Measurements from ENCODE around the gene ARHGAP8.

The ARHGAP8 gene

DNA sequence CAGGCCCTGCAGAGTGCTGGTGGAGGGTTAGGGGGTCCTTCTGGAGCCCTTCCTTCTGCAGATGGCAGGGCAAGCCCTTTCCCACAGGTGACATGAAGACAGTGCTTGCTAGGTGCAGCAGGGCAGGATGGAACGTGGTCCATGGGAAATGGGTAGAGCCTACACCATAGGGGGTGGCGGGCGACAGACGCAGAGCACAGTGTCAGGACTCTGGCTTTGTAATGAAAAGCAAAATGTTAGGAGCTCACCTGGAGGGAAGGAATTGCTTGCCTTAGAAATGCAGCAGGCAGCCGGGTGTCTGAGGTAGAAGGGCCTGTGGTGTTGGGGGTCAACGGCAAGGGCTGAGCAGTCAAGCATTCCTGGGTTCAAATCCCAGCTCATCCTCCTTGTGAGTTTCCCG is 54.9 kb downstream of the ARHGAP8 start:
- no peak for DNase-seq

DNA sequence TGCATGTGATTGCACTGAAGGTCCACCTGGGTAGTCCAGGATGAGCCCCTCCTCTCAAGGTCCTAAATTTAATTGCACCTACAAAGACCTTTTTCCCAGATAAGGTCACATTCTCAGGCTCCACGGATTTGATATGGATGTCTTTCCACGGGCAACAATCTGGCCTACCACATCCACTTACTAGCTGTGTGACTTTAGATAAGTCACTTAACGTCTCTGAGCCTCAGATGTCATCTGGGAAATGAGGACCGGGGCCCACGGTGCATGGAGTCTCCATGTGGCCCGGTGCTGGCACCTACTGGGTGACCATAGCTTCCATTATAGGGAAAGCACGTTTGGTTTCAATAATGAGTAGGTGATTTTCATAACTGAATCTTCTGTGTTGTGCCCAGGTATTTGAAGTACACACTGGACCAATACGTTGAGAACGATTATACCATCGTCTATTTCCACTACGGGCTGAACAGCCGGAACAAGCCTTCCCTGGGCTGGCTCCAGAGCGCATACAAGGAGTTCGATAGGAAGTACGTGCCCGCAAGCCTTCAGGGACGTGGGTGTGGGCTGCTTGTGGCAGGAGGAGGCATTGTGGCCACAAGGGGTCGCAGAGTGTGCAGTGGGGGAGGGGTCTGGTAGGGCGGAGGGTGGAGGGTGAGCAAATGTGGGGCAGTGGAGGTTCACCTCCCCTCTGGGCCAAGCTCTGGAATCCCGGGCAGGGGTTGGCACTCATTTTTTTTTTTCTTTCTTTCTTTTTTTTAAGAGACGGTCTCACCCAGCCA is 55.7 kb downstream of the ARHGAP8 start:
- no peak for DNase-seq

DNA sequence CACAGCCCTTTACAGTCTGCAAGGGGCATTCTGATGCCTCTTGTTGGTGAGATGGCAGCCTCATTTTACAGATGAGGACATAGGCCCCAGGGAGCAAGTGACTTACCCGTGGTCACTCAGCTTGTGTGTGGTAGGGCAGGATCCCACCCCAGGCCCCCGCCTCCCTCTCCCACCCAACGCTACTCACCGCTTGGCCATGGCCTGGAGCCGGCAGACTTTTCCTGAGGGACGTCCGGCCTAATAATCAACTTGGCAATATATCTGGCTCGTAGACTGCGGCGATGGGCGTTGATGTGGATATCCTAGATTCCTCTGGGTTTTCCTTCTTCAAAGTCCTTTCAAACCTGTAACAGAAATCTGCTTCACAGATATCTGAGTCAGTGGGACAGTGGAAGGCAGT is 57.1 kb downstream of the ARHGAP8 start:
- no peak for DNase-seq

DNA sequence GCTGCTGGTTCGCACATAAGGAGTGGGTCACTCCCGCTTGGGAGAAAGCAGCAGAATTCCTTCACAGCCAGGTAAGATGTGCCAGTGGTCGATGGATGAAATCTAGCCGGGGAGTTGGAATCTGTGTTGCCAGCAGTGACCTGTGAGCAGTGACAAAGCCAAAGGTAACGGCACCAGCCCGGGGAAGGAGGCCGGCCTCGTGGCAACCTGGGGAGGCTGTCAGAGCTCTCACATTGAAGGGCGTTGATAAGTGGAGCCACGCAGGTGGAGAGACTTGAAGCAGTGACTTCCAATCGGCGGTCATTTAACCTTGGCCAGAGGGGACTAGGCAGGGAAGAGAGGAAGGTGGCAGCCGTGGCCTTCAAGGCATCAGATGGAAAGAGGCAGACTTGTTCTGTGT is 58.8 kb downstream of the ARHGAP8 start:
- no peak for DNase-seq

DNA sequence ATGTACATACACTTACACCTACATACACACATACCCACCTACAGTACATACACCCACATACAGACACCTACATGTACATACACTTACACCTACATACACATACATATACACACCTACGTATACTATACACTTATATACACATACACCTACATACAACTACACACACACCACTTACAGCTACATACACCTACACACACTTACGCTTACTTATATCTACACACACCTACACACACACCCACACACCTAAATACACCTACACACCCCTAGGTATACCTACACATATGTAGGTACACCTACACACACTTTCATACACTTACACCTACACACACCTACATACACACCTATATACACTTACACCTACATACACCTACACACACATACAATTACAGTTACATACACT is 61.0 kb downstream of the ARHGAP8 start:
- DNase-seq = no peak

DNA sequence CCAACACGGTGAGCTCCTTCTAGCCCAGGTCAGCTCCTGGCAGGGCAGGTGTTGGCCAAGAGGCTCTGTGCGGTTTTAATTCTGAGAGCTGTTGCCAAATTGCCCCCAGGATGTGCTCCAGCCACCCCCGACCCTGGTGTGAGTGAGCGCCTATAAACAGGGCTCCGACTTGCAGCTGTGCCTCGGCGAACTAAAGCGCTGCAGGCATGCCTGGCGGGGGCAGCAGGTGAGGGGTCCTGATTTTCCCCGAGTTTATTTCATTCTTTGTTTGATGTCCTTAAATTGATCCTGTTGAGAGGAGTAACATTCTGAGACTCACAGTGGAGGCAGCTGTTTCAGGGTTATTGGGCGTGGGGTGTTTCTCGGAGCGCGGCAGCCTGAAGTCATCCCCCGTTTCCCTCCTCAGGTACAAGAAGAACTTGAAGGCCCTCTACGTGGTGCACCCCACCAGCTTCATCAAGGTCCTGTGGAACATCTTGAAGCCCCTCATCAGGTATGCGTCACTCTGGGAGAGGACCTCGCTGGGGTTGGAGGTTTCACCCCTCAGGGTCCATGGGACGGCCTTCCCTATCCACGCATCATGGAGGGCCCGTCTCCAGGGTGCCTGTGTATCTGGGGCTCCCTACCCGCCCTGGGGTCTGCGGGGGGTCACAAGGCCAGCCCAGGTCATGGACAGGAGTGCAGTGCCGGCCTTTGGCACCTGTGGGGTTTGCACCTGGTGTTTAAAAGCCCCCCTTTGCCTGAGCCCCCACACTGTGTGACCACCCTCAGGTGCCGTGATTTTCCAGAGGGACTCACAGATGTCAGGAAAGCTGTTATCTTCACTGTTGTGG is 62.1 kb downstream of the ARHGAP8 start:
- no peak for DNase-seq

DNA sequence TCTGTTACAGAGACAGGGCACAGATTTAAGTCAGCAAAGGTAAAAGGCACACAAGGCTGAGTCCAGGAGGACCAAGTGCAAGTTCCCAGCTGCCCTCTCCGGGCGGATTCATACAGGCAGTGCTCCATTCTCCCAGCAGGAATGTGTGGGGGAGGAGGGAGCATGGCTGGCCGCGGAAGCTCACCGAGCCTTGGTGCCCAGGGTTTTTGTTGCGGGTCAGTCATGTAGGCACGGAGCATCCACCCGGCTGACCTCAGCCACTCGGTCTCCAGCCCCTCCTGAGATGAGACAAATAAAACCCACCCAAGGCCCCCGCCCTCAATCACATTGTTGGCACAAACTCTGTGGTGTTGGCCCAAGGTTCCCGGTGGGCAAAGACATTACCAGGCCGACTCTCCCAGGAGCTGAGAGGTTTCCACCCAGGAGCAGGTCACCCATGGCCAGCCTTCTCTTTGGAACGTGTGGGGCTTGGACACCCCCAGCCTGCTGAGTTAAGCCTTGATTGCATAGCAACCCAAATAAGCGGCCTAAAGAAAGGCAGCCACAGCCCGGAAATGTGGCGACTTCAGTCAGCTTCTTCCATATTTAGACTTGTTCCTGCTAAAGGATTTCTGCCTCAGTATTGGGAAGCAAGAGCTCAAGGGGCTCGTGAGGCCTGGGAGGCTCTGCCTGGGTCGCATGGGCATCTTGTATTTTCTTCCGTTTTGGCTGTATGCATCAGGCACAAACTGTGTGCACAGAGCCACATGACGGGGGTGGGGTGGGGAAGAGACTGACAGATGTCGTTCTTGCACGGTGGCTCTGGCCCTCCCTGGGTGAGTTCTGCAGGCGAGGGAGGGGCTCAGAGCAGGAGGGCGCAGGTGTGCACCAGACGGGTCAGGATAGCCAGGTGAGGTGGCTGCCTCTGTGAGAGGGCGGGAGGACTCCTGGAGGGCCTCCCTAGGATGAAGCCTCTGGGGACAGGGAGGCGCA is 63.0 kb downstream of the ARHGAP8 start:
- no peak for DNase-seq

DNA sequence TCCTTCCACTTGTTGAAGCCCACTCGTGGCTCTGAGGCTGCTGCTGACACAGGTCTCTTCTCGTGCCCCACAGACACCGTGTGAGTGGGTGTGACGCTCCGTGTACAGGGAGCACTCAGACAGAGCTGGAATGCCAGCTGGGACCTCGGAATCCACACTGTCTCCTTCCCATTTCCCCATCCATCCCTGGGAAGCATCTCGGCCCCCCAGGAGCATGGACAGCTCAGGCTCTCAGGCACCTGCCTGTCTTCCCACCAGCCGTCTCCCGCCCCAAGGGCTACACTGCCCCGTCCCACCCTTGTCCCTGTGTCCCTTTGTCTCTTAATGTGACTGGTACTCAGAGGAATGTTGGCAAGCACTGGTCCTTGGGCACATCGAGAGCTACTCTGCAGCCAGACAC is 63.8 kb downstream of the ARHGAP8 start:
- DNase-seq = no peak

DNA sequence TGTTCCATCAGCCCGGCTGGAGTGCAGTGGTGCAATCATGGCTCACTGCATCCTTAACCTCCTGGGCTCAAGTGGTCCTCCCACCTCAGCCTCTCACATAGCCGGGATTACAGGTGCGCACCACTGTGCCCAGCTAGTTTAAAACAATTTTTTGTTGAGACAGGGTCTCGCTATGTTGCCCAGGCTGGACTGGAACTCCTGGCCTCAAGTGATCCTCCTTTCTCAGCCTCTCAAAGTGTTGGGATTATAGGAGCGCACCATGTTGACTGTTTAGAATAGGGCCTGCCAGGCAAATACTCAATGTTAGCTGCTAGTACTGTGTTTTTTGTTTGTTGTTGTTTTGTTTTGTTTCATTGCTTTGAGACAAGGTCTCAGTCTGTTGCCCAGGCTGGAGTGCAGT is 66.4 kb downstream of the ARHGAP8 start:
- DNase-seq = no peak

DNA sequence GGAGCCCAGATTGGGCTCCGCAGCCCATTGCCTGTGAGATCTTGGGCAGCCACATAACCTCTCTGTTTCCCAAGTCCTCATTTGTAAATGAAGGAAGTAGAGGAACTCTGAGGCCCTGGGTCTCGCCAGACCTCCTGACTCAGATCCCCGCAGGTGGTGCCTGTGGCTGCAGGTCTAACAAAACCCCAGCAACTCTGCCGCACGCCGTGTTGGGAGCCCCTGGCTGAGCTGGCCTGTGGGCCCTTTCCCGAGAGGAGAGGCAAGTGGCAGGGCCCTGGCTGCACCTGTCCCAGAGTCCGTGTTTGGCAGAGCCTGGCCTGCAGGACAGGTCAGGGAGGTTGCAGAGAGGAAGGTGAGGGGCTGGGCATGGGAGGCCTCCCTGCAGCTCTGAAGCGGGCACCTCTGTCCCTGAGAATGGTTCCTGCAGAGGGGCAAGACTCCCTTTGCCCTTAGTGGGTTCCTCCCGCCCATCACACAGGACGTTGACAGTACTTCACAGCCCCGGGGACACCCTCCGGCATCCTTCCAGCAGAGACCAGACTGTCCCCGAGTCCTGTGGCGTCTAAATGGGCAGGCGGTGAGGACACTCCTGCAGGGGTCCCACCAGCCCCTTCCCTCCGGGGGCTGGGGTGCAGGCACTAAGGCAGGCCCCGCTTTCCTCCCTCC is 67.7 kb downstream of the ARHGAP8 start:
- no peak for DNase-seq

DNA sequence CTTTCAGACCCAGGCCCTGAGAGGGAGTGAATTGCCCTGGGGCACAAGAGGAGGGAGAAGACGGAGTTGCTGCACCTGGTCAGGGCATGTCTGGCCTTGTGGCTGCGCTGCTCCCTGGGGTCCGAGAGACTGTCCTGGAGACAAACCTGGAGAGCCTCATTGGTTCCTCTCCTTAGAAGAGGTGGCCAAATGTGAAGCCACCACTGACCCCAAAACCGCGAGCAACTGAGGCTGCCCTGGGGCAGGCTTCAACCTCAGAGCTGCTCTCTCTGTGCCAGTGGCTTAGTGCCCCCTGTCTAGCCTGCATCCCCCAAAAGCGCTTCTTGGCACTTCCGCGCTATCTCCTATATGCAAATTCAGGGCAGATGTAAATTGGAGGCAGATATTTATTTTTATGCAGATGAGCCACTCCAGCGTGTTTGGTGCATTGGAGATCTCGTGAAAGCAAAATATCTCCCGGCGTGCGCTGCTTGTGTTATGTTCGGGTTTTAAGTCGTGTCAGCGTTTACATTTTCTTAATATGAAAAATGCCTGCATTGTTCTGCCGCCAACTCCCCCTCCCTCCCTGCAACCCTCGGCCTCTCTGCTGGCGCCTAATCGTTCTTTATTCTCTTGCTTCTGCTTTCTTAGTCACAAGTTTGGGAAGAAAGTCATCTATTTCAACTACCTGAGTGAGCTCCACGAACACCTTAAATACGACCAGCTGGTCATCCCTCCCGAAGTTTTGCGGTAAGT is 69.5 kb downstream of the ARHGAP8 start:
- no peak for DNase-seq

DNA sequence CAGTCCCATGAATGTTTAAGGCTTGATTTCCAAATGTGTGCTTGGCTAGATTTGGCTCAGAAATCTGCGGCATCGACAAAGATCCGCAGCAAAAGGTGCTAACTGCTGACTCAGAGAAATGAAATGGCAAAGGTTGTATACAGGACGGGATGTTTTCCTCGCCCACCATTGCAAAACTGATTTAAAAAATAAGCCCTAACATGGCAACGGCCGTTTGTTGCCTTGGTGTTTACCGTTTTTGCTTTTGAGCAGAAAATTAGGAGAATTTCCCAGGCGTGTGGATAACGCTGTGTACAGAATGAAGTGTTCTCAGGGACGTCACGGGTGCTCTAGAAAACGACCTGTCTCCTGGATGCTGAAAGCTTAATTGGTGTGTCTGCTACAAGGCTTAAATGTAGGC is 70.2 kb downstream of the ARHGAP8 start:
- no peak for DNase-seq

DNA sequence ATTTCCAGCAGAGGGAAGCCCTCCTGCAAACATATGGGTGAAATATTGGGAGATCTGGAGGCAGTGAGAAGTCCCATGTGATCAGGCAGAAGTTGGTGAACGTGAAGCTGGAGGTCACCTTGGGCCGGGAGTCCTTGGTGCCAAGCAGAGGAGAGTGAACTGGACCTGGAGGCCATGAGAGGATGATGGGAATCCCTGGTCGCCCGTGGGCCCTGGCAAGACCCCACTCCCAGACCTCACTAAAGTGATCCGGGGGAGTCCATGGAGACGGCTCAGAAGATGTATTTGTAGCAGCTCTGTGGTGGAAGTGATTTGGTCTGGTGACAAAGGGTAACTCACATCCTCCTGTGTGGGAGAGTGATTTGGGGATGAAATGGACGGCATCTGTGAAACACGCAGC is 71.0 kb downstream of the ARHGAP8 start:
- DNase-seq = no peak

DNA sequence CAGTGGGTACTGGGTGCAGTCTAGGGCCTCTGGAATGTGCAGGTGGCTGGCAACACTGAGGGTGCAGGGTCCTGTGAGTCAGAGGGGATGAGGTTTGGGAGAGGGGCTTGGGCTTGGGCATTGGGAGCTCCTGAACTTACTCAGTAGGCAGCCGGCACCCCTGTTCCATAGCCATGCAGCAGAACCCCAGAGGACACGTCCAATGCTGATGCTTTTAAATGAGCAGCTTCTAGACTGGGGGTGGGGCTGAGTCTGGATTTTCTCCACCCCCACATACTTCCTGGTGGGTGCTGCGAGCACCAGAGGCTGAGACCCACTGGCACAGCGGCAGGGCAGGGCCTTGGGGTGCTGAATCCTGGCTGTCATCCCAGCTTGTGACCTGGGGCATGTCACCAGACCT is 71.4 kb downstream of the ARHGAP8 start:
- no peak for DNase-seq

DNA sequence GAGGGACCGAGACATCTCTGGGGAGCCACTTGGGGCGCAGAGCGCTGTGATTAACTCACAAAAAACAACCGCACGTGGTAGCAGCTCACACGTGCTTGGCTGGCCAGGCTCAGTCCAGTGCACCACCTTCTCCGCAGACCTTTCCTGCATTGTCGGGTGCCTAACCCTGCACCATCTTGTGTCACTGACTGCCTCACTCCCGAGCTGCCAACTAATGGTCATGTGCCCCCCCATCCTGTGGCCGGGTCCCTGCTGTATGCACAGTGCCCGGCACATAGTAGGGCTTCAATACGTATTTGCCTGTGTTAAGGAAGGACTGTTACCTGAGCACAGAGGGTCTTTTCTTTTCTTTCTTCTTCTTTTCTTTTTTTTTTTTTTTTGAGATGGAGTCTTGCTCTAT is 71.9 kb downstream of the ARHGAP8 start:
- no peak for DNase-seq

DNA sequence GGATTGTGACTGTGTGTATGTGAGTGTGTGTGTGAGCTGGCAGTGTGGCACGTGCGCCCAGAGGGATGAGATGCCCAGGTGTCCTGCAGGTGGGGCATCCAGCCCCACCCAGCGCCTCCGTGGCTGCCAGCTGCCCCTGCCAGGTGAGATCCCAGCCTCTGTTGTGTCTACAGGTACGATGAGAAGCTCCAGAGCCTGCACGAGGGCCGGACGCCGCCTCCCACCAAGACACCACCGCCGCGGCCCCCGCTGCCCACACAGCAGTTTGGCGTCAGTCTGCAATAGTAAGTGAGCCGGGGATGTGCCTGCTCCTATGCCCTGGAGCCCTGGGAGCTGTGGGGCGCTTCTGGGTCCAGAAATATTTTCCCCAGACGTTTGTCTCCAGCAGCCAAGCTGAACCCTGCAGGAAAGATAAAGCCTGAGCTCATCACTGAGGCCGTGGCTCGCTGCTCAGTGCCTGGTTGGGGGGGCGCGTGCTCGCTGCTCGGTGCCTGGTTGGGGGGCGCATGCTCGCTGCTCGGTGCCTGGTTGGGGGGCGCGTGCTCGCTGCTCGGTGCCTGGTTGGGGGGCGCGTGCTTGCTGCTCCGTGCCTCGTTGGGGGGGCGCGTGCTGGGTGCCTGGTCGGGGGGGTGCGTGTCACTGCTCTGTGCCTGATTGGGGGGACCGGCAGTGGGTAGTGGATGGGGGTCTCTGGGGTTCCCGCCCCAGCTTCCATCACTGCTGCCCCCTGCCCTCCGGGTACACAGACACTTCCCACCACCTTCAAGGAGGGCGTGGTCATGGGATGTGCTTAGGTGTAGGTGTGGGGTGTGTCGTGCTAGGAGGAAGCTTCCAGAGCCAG is 73.2 kb downstream of the ARHGAP8 start:
- no peak for DNase-seq

DNA sequence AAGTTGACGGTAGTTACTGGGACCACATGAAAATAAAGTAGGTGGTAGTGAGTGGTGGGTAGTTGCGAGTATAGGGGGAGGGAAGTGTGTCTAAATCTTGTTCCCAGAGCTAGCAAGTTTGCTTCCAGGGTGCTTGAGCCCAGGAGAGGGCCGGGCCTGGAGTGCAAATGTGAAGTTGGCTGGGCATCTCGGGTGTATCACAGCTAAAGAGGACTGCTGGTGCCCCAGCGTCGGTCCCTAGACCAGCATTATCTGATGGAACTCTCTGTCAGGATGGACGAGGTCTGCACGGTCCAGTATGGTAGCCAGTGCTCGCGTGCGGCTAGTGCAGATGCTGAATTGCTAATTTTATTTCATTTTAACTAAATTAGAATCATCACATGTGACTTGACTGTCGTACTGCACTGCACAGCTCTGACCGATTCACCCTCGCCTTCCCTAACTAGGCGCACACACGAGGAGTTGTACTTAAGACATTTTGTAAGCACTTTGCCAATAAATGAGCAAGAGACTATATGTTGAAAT is 75.4 kb downstream of the ARHGAP8 start:
- no peak for DNase-seq

DNA sequence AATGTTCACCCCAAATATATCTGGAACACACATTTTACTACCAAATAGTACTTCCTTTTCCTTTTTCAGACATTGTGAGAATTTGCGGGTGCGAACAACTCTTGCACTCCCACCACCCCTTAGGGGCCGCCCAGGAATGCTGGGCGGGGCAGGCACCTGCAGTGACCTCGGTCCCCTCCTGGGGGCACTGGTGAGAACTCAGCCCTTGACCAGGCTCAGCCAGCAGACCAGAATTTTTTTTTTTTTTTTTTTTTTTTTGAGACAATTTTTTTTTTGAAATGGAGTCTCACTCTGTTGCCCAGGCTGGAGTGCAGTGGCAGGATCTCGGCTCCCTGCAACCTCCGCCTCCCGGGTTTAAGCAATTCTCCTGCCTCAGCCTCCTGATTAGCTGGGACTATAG is 75.8 kb downstream of the ARHGAP8 start:
- DNase-seq = no peak

DNA sequence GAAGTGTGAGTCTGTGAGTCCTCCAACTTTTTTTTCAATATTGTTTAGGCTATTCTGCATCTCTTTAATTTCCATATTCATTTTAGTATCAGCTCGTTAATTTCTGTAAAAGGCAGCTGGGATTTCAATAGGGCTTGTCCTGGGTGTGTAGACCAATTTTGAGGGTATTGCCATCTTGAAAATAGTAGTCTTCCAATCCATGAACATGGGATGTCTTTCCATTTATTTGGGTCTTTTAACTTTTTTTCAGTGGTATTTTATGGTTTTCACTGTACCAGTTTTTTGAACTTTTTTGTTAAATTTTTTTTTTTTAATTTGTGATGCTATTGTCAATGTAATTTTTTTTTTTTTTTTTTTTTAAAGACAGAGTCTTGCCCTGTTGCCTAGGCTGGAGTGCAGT is 79.5 kb downstream of the ARHGAP8 start:
- no peak for DNase-seq

DNA sequence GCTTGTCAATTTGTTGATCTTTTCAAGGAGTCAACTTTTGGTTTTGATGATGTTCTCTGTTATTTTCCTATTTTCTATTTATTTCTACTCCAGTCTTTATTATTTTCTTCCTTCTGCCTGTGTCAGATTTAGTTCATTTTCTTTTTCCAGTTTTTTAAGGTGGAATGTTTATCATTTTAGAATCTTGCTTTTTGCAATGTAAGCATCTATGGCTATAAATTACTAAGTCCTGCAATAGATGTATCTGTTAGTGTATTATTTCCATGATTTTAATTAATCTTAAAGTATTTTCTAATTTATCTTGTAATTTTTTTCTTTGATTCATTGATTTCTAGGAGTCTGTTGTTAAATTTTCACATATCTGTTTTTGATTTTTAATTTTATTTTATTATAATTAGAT is 81.7 kb downstream of the ARHGAP8 start:
- DNase-seq = no peak

DNA sequence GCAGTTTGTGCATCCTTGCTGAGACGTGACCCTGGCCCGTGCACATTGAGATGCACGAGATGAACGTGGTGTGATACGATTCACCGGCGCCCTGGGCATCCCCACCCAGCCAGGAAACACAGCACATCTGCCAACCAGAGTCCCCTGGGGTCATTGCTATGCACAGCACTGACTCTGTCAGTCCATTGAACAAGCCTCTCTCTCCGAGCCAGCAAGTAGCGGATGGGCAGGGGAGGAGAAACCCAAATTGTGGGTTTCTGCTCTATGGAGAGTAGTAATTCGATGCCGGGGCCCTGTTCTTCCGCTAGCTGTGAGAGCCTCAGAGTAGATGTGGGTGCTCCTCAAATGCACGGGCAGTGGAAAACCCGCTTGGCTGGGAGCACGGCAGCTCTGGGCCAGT is 85.1 kb downstream of the ARHGAP8 start:
- no peak for DNase-seq

Measured in effector CD4-positive, alpha-beta T cell (primary cell).